HuH-7.5 (cell line): ENCODE measurements around the gene NOL12.
"Not testable (repeated sequence)": the region's sequence is repeated elsewhere in the genome, so short reads cannot be mapped to it uniquely, and the experiment has no call there.

ENCODE experiments used
- DNase-seq: peaks from one replicate; pipeline ENCODE4 v3.0.0; 2011; ENCODE audit warnings: low spot score

NOL12 gene

GRCh38 chr22:37686002-37686982, at the start of gene NOL12:
TSS of gene NOL12 (plus strand) at chr22:37686343. CDS start at chr22:37686393, 50 bp downstream.
- DNase-seq = peak; percentile 80

- DNase-seq = no peak
Observed at GRCh38 chr22:37636949-37637273, 49.2 kb upstream of the NOL12 start.

- DNase-seq = no peak
Observed at GRCh38 chr22:37638391-37639069, 47.6 kb upstream of the NOL12 start.

- DNase-seq = peak; percentile 64
Observed at GRCh38 chr22:37639070-37639760, 46.9 kb upstream of the NOL12 start, which contains the start of gene SH3BP1. TSS of gene SH3BP1 (plus strand) at chr22:37639669. CDS start at chr22:37639788, 119 bp downstream.

- peak; percentile 63 for DNase-seq
Observed at GRCh38 chr22:37639771-37640590, 46.2 kb upstream of the NOL12 start.

- DNase-seq = no peak
Observed at GRCh38 chr22:37640591-37641560, 45.3 kb upstream of the NOL12 start.

GRCh38 chr22:37641561-37641949, 44.6 kb upstream of the NOL12 start:
- no peak for DNase-seq

- DNase-seq = peak; percentile 94
Observed at GRCh38 chr22:37643225-37643847, 42.8 kb upstream of the NOL12 start.

- no peak for DNase-seq
Observed at GRCh38 chr22:37647317-37647716, 38.8 kb upstream of the NOL12 start.

GRCh38 chr22:37647928-37648327, 38.2 kb upstream of the NOL12 start:
- DNase-seq = no peak

GRCh38 chr22:37650463-37651136, 35.5 kb upstream of the NOL12 start:
- no peak for DNase-seq

- no peak for DNase-seq
Observed at GRCh38 chr22:37654563-37655251, 31.4 kb upstream of the NOL12 start.

- no peak for DNase-seq
Observed at GRCh38 chr22:37655252-37655563, 30.9 kb upstream of the NOL12 start.

GRCh38 chr22:37656583-37656982, 29.6 kb upstream of the NOL12 start:
- DNase-seq = not testable (repeated sequence)

GRCh38 chr22:37657590-37658132, 28.5 kb upstream of the NOL12 start:
- peak; percentile 64 for DNase-seq

GRCh38 chr22:37658133-37659065, 27.7 kb upstream of the NOL12 start, which contains the start of gene PDXP:
TSS of gene PDXP (plus strand) at chr22:37658723. CDS start at chr22:37658783, 60 bp downstream.
- peak; percentile 100 for DNase-seq
